GM12865 (cell line): ENCODE data around the gene CPNE7.

Experiments used
- DNase-seq: peaks from one replicate; pipeline ENCODE4 v3.0.0; 2010; ENCODE audit warnings: low read depth
- H3K4me3 ChIP-seq: 2 replicates; pipeline ENCODE4 v1.5.1; 2011; ENCODE audit warnings: mild to moderate bottlenecking, low read depth, low read length, control low read depth
- CTCF ChIP-seq: IDR thresholded peaks from 2 replicates; pipeline ENCODE4 v1.5.1; 2011; ENCODE audit warnings: low read length, control low read depth, low read depth, inconsistent platforms; ENCODE audit not compliant: insufficient read depth; ENCODE audit errors: missing control alignments

CPNE7 gene

GRCh38 chr16:89613954-89614459, 38.4 kb downstream of the CPNE7 start:
- no peak for TF ChIP-seq CTCF
- H3K4me3 ChIP-seq, result no peak overlapping the region
- DNase-seq, result no peak

- no peak overlapping the region for H3K4me3 ChIP-seq
- DNase-seq, result no peak
- TF ChIP-seq CTCF, result no peak
These were observed 39.6 kb downstream of the CPNE7 start for GRCh38 chr16:89615176-89615575.

GRCh38 chr16:89615596-89616090, 40.1 kb downstream of the CPNE7 start:
- no peak for DNase-seq
- no peak overlapping the region for H3K4me3 ChIP-seq
- TF ChIP-seq CTCF, result peak; percentile 61

- H3K4me3 ChIP-seq, result no peak overlapping the region
- no peak for DNase-seq
- no peak for TF ChIP-seq CTCF
These were observed 41.1 kb downstream of the CPNE7 start for GRCh38 chr16:89616623-89617022.

- no peak overlapping the region for H3K4me3 ChIP-seq
- DNase-seq, result no peak
- no peak for TF ChIP-seq CTCF
These were observed 41.5 kb downstream of the CPNE7 start for GRCh38 chr16:89617036-89617435.

GRCh38 chr16:89618109-89618998, 42.8 kb downstream of the CPNE7 start:
- H3K4me3 ChIP-seq, result no peak overlapping the region
- no peak for TF ChIP-seq CTCF
- DNase-seq, result no peak
